Astrocyte of the spinal cord (primary cell): ENCODE data around the gene MACF1.

Experiments used
- DNase-seq: peaks from one replicate; pipeline ENCODE4 v3.0.0; 2011; ENCODE audit warnings: low read depth, low spot score
- H3K4me3 ChIP-seq: 2 replicates; pipeline ENCODE4 v1.5.1; 2011; ENCODE audit warnings: low read depth, mild to moderate bottlenecking, low read length, moderate library complexity
- in situ Hi-C: cut with HindIII; loops from 2 replicates; pipeline ENCODE4 v1.10.0; 2017; ENCODE audit warnings: low sequenced_read_pairs
- TF ChIP-seq, protein P1 (sequence below): IDR thresholded peaks from 2 replicates; pipeline ENCODE4 v1.5.1; 2012; ENCODE audit warnings: low read depth, mild to moderate bottlenecking, low read length, inconsistent platforms

Gene MACF1

DNA sequence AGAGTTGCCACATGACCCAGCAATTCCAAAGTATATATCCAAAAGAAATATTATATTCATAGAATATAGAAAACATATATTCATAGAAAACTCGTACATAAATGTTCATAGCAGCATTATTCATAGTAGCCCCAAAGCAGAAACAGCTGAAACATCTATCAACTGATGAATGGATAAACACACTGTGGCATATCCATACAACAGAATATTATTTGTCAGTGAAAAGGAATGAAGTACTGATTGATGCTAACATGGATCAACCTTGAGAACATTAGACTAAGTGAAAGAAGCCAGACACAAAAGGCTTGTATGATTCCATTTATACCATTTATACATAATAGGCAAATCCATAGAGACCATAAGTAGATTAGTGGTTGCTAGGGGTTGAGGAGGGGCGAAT, 21.7 kb upstream of the MACF1 start:
- TF ChIP-seq, protein P1, sequence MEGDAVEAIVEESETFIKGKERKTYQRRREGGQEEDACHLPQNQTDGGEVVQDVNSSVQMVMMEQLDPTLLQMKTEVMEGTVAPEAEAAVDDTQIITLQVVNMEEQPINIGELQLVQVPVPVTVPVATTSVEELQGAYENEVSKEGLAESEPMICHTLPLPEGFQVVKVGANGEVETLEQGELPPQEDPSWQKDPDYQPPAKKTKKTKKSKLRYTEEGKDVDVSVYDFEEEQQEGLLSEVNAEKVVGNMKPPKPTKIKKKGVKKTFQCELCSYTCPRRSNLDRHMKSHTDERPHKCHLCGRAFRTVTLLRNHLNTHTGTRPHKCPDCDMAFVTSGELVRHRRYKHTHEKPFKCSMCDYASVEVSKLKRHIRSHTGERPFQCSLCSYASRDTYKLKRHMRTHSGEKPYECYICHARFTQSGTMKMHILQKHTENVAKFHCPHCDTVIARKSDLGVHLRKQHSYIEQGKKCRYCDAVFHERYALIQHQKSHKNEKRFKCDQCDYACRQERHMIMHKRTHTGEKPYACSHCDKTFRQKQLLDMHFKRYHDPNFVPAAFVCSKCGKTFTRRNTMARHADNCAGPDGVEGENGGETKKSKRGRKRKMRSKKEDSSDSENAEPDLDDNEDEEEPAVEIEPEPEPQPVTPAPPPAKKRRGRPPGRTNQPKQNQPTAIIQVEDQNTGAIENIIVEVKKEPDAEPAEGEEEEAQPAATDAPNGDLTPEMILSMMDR = no peak
- DNase-seq = no peak
- in situ Hi-C loops = no loop called here
- H3K4me3 ChIP-seq = no peak overlapping the region

DNA sequence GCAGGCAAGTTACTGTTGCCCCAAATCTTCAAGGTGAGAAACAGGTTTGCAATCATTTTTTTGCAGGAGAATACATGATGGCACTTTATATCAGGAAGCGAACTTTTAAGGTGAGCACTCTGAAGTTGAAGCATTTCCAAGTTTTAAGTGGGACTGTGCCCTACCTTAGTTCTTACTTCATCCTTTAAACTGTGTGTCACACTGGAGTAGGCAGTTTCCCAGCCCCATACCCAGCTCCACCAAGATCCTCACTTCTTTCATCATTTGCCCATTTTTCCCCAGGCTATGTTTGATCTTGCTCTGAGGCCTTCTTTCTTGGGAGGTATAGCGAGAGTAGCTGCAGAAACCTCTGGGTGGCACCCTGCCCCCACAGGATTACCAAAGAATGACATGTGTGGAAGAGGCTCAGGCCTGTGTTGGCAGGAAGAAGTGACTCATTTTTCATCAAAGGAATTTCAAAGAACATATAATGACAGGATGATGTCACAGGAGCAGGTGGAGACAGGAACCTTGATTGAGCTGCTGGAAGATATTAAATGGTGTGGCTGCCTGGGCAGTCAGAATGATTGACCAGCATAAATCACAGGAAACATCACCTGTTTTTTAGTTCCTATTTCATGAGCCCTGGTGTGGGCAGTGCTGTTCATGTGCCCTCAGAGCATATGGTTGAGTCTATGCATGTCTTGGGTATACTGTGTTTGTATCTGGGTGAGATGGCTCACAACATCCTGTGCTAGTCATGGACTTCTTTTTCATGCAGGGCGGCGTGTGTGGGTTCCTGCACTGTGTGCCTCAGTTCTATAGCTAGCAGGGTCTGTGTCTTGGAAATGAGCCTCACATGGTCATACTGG, 20.8 kb upstream of the MACF1 start:
- peak; percentile 80 for DNase-seq
- no peak overlapping the region for H3K4me3 ChIP-seq
- in situ Hi-C loops = no loop called here
- TF ChIP-seq, protein P1 = peak; percentile 39

GRCh38 chr1:39184354-39184818, 20.1 kb upstream of the MACF1 start:
- TF ChIP-seq, protein P1 = no peak
- no peak overlapping the region for H3K4me3 ChIP-seq
- no peak for DNase-seq
- in situ Hi-C loops = no loop called here

- DNase-seq = no peak
- TF ChIP-seq, protein P1 = no peak
- no peak overlapping the region for H3K4me3 ChIP-seq
- in situ Hi-C loops = no loop called here
Observed at GRCh38 chr1:39187275-39188046, 17.0 kb upstream of the MACF1 start.

DNA sequence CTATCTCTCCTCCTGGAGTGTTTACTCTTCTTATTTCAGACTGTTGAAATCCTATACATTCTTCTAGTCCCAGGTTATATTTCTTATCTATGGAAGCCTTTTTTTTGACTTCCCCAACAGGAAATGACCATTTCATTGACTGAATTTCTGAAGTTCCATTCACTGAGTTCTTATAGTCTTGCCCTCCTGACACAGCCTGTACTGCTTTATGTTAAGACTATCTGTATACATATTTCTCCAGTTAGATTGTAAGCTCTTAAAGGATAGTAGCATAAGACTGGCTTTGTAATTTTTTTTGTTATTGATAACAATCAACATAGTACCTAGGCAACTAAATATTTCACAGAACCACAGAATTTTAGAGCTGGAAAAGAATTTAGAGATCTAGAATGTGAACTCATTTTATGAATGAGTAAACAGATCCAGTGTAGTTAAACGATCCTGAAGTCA, 14.9 kb upstream of the MACF1 start:
- DNase-seq = peak; percentile 69
- in situ Hi-C loops = no loop called here
- TF ChIP-seq, protein P1 = no peak
- H3K4me3 ChIP-seq = no peak overlapping the region

DNA sequence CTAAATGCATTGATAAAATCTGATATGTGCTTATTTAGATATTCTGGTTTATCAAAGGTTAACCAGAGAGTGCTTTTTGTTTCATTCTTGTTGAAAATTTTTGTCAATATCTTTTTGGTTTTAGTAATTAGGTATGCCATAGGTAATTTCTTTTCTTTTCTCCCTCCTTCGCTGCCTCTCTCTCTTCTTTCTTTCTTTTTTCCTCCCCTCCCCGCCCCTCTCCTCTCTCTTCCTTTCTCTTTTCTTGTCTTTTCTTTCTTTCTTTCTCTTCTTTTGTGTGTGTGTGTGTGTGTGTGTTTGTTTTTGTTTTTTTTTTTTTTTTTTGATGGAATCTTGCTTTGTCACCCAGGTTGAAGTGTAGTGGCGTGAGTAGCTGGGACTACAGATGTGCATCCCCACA, 14.4 kb upstream of the MACF1 start:
- H3K4me3 ChIP-seq = no peak overlapping the region
- TF ChIP-seq, protein P1 = no peak
- in situ Hi-C loops = no loop called here
- no peak for DNase-seq
